Measurements from ENCODE around the gene DDX59. TPM values are rescaled to one million over a fixed set of nuclear protein-coding genes. Genes with fewer than 3 reads are reported as not detected.
A peak's percentile ranks its signal among the peaks of the same experiment; 100 is the strongest.

The DDX59 gene
- total RNA-seq, 2 experiments from 2014 or later: 22.5 to 23.8 TPM

DNA sequence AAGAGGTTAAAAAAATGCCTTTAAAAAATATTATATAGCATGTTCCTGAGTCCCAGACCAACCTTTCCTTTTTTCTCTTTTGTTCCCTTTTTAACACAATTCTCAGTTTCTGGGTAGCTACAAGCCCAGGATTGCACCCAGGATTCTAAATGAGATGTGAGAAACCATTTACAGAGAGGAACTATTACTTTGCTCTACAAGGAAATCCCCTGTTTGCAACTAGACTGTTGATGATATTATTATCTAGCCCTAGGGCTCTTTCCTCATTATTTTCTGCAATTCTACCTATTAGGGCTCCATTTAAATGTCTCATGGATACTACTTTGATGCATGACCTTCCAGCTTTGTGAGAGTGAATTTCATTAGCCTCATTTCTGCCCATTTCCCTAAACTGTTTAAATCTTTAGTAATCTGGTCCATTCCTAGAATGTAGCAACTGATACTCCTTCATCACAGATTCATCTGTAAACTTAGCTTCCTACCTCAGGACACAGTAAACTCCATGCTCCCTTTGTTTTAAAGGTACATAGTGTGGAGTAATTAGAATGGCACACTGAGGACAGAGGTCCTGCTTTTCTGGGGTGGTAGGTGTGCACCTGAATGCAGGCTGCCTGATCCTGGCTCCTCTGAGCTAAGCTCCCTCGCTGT is 42.0 kb downstream of the DDX59 start:
- TF ChIP-seq, protein P1, sequence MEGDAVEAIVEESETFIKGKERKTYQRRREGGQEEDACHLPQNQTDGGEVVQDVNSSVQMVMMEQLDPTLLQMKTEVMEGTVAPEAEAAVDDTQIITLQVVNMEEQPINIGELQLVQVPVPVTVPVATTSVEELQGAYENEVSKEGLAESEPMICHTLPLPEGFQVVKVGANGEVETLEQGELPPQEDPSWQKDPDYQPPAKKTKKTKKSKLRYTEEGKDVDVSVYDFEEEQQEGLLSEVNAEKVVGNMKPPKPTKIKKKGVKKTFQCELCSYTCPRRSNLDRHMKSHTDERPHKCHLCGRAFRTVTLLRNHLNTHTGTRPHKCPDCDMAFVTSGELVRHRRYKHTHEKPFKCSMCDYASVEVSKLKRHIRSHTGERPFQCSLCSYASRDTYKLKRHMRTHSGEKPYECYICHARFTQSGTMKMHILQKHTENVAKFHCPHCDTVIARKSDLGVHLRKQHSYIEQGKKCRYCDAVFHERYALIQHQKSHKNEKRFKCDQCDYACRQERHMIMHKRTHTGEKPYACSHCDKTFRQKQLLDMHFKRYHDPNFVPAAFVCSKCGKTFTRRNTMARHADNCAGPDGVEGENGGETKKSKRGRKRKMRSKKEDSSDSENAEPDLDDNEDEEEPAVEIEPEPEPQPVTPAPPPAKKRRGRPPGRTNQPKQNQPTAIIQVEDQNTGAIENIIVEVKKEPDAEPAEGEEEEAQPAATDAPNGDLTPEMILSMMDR (IDR thresholded peaks at IDR 0.05): no peak
- no peak for ATAC-seq
- H3K36me3 Mint-ChIP-seq (ENCODE audit: low read depth): no peaks in the 10 kb centered on the region
- CTCF ChIA-PET: interaction anchor here (0.8 to 1.1 kb wide), 3 partner anchors 42 to 176 kb away, joined by 3 read pairs; partner anchors contain the start of gene DDX59
- H3K9me3 Mint-ChIP-seq: no peaks in the 10 kb centered on the region
- intact Hi-C loops (cut with micrococcal nuclease): loop anchor here (5.0 kb wide), 1 partner anchor 115 kb away; no protein-coding TSS in a partner anchor
- DNase-seq: no peak
- H3K27me3 Mint-ChIP-seq: no peaks in the 10 kb centered on the region
- H3K4me1 Mint-ChIP-seq (ENCODE audit: low read depth): peaks cover 38% of the 10 kb centered on the region
- peak overlapping the region; percentile 32 for H3K27ac Mint-ChIP-seq
- H3K4me3 Mint-ChIP-seq: peak overlapping the region; percentile 28
- POLR2A ChIA-PET: interaction anchor here (0.9 to 2.1 kb wide), 3 partner anchors 41 to 395 kb away, joined by 3 to 8 read pairs (median 3); partner anchors contain the start of gene DDX59

- no peaks in the 10 kb centered on the region for H3K9me3 Mint-ChIP-seq
- no peak overlapping the region for H3K4me3 Mint-ChIP-seq
- no peaks in the 10 kb centered on the region for H3K27me3 Mint-ChIP-seq
- ChIA-PET CTCF (interaction anchor here (0.8 to 0.9 kb wide), 2 partner anchors 175 to 176 kb away, joined by 3 read pairs; no protein-coding TSS in a partner anchor), POLR2A (interaction anchor here (2.1 kb wide), 1 partner anchor 43 kb away, joined by 8 read pairs; the partner anchor contains the start of gene DDX59)
- no peaks in the 10 kb centered on the region for H3K36me3 Mint-ChIP-seq (ENCODE audit: low read depth)
- intact Hi-C loops (cut with micrococcal nuclease): loop anchor here (5.0 kb wide), 1 partner anchor 115 kb away; no protein-coding TSS in a partner anchor
- TF ChIP-seq, protein P1 (IDR thresholded peaks at IDR 0.05): no peak
- peak overlapping the region; percentile 16 for H3K27ac Mint-ChIP-seq
- no peak for ATAC-seq
- peaks cover 38% of the 10 kb centered on the region for H3K4me1 Mint-ChIP-seq (ENCODE audit: low read depth)
- peak; percentile 13 for DNase-seq
These were observed 42.7 kb downstream of the DDX59 start for GRCh38 chr1:200626853-200627534.

DNA sequence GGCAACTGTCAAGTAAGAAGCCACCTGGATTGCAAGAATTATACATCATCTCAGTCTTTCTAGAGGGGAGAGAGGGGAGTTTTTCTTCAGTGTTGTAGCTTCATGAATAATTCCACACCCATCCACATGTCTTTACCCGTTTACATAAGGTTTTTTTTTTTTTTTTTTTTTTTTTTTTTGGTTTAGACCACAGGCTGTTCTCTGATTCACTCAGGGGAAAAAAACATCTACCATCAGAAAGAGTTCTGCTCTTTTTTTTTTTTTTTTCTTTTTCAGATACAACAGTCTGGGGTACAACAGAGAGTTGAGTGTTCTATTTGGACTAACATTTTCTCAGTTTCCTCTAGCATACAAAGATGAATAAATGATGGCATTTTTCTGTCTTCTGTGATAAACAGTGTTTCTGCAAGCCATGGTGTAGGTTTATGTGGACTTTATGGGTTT is 44.3 kb downstream of the DDX59 start:
- no peak for DNase-seq
- ATAC-seq: peak; percentile 55
- ChIA-PET CTCF (interaction anchor here (0.7 to 1.9 kb wide), 6 partner anchors 9 to 178 kb away, joined by 3 to 10 read pairs (median 3); partner anchors contain the start of gene DDX59), POLR2A (interaction anchor here (0.7 to 1.0 kb wide), 2 partner anchors 44 to 48 kb away, joined by 4 to 5 read pairs; partner anchors contain the start of gene DDX59)
- Mint-ChIP-seq H3K9me3 (no peaks in the 10 kb centered on the region), H3K36me3 (ENCODE audit: low read depth) (no peaks in the 10 kb centered on the region), H3K4me3 (peak overlapping the region; percentile 29), H3K27ac (peak overlapping the region; percentile 63), H3K27me3 (no peaks in the 10 kb centered on the region), H3K4me1 (ENCODE audit: low read depth) (peaks cover 40% of the 10 kb centered on the region)
- TF ChIP-seq, protein P1 (IDR thresholded peaks at IDR 0.05): no peak
- intact Hi-C loops (cut with micrococcal nuclease): loop anchor here (5.0 kb wide), 1 partner anchor 117 kb away; no protein-coding TSS in a partner anchor

DNA sequence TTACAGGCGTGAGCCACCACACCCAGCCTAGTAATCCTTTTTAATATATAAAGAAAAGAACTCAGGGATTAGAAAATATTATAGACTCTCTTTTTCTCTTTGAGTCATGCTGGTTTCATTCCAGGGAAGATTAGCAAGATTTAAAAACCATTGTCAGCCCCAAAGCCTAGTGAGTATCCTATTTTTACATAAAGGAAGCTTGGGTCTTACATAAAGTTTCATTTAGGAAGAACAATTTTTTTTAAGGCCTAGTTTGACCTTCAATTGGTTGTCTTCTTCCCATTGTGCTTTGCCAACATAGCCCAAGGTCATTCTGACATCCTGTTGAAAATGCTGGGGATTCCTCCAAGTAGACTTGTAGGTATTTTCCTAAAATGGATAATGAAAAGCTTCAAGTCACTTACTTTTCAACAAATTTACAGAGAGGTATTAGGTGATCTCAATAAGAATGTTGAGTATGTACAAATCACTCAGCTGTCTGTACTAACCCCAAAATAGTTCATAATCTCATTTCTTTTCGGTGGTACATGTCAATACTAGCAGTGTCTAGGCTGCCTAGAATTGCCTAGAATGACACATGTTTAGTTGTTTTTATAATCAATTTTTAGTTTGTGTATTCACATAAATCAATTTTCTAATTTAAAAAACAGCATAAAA is 44.9 kb downstream of the DDX59 start:
- POLR2A ChIA-PET: interaction anchor here (0.7 to 1.0 kb wide), 2 partner anchors 45 to 48 kb away, joined by 4 to 5 read pairs; partner anchors contain the start of gene DDX59
- no peak overlapping the region for H3K4me3 Mint-ChIP-seq

More for the DNA sequence above, 44.9 kb downstream of the DDX59 start:
- H3K27ac Mint-ChIP-seq: peak overlapping the region; percentile 63
- no peaks in the 10 kb centered on the region for H3K36me3 Mint-ChIP-seq (ENCODE audit: low read depth)
- intact Hi-C loops (cut with micrococcal nuclease): loop anchor here (5.0 kb wide), 1 partner anchor 117 kb away; no protein-coding TSS in a partner anchor
- no peak for ATAC-seq
- peaks cover 2% of the 10 kb centered on the region for H3K27me3 Mint-ChIP-seq
- TF ChIP-seq, protein P1 (IDR thresholded peaks at IDR 0.05): no peak
- no peak for DNase-seq
- peaks cover 42% of the 10 kb centered on the region for H3K4me1 Mint-ChIP-seq (ENCODE audit: low read depth)
- H3K9me3 Mint-ChIP-seq: no peaks in the 10 kb centered on the region
- CTCF ChIA-PET: interaction anchor here (0.7 to 4.1 kb wide), 7 partner anchors 10 to 178 kb away, joined by 3 to 38 read pairs (median 3); partner anchors contain the start of gene DDX59

All from activated CD8-positive, alpha-beta T cell treated with anti-CD3 and anti-CD28 coated beads for 36 hours (primary cell).